HT-29 (cell line): ENCODE results near the gene FAM53B. TPM values are rescaled to one million over a fixed set of nuclear protein-coding genes. Genes with fewer than 3 reads are reported as not detected.

Experiments
- DNase-seq: peaks from one replicate; pipeline ENCODE4 v3.0.0-alpha.2; 2015; ENCODE audit warnings: low spot score
- total RNA-seq: library from RNA; depleted of rRNA; stranded (reverse); fragments of >200 nt; shearing (Covaris generic); gene quantifications from 2 replicates; pipeline ENCODE4 v1.2.3, GENCODE V29; 2014

The FAM53B gene
- total RNA-seq, 1 experiment from 2014 or later = 17.8 TPM

- DNase-seq = no peak
Measured at GRCh38 chr10:124697837-124698544, 46.2 kb downstream of the FAM53B start.

DNA sequence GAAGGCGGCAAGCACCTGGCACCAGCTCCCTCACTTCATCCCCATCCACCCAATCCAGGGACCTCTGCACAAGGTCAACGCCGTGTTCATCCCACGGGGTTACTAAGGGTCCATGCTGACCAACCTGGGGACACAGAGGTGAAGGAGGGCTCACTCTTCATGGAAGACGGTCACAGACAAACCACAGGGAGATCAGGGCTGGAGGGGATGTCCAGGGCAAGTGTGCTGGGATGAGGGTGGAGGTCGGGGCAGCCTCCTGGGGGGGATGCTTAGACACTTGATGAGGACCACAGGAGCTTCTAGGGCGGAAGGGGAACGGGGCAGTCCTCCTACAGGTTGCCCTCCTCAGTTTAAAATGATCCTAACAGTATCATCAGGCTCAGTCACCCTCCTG, 46.7 kb downstream of the FAM53B start:
- DNase-seq = no peak

GRCh38 chr10:124696446-124697392, 47.5 kb downstream of the FAM53B start:
- DNase-seq = no peak

- DNase-seq = no peak
Measured at GRCh38 chr10:124695259-124695658, 48.9 kb downstream of the FAM53B start.

DNA sequence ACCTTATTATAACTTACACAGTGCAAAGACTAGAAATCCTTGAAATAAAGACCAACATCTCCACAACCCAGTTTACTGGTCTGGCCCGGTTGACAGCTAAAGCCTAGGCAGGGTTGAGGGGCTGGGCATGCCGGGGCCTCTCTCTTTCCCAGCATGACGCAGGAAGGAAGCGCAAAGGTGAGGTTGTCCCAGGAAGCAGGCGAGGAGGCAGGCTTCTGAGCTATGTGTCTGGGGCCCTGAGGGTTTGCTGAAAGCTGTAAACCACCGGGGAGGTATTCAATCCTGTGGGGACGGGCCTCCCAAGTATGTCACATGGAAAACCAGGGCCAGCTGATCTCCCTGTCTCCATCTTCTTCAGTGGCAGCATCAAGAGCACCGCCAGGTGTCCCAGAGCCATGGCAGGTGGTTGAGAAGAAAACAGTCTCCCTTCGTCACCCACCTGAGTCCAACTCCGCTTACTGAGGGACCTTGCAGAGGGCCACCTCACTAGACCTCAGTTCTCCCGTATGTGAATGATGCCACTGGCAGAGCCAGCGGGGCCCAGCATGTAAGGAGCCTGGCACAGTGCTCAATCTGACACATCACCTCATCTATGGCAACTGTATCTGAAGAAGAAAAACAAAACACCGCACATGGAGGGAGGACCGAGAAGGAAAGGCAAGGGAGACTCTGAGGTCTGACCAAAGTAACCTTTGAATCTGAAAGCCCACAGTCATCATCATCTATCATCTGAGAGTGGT, 49.5 kb downstream of the FAM53B start:
- no peak for DNase-seq

DNA sequence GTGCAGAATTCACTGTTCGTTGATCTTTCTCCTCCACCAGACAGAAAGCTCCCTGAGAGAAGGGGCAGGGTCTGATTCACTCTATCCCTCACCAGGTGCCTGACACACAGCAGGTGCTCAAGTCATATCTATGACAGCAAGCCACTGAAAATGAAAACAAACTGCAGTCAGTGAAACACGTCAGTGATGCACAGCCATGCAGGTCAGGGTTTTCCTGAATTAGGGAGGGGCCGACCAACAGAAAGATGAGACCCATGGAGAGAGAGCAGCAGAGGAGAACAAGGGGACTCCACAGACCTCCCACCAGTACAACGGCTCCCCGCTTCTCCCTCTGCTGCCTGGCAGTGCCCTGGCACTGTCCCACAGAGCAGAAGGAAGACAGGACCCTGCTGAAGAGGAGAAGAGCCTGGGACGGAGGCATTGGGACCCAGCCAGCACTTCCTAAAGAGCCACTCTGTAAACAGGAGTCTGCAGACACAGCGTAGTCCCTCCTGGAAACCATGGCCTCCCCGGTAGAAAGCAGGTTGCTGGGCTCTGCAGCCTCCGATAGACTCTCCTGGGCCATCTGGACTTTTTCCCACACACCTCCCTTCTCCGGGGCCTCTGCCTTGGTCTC, 50.3 kb downstream of the FAM53B start:
- no peak for DNase-seq

GRCh38 chr10:124693396-124693795, 50.8 kb downstream of the FAM53B start:
- no peak for DNase-seq

DNA sequence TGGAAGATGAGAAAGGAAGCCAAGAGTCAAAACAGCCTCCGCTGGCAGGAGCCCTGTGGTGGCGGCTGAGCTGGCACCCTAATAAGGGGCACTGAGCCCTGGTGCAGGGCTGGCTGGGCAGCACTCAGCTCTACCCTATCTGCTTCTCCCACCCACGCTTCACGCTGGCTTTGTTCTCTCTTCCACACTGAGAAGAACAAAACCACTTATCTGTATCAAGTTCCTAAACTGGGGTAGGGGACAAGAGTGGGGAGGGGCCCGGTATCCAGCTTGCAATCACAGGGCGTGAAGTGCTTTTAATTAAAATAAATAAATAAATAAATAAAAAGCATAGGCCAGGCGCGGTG, 52.1 kb downstream of the FAM53B start:
- no peak for DNase-seq

- no peak for DNase-seq
Measured at GRCh38 chr10:124691421-124692099, 52.6 kb downstream of the FAM53B start.

GRCh38 chr10:124691002-124691401, 53.2 kb downstream of the FAM53B start:
- no peak for DNase-seq

DNA sequence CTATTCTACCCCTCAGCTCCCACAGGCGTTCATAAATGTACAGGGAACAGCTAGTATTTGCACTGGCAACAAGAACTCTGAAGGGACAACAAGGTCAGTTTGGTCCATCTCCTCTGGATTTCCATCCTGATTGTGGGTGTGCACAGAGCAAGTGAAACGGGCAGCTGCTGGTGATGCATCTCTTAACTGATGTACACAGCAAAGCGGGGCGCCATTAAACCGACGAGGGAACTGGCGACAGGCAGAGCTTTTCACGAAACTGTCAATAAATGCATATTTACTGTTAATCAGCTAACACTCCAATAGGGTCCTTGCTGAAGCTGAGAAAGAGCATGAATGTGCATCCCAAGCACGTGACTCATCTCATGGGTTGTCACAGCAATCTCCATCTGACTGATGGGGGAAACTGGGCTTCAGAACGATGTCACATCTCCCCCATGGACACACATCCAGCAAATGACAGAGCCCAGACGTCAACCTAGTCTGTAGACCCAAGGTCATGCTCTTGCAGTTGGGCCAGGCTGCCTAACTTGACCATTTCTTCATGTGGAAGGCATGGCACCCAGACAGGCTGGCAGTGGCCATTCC, 54.2 kb downstream of the FAM53B start:
- DNase-seq = no peak

DNA sequence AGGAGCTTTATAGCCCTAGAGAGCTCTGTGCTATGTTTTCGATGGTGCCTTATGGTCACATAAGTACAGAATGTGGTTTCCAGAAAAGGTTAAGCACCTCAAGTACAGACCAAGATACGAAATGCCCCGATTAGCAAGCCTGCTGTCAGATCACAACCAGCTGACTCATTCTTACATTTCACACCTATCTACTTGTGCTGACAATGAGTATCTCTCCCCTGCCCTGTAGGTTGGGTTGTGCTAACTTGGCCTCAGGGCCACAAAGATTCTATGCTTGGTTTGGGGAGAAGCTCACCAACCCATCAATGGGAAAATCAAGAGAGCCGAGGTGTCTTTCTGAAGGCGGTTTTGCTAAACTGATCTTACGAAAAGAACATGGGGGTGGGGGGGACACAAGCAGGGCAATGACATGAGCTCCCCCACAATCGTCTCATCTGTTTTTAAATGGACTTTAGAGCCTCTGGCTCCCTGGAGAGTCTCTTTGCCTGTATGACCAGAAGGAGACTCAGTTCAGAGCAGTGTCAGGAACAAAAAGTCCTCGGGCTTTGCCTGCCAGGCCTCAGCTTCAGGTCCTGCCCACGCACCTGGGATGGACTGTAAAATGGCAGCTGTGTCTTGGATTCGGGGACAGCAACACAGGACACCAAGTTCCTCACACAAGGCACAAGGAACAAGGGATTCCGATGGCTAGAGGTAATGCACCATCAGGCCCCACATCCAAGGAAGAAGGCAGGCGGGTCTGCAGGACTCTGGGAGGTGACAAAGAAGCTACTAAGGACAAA, 55.1 kb downstream of the FAM53B start:
- no peak for DNase-seq

DNA sequence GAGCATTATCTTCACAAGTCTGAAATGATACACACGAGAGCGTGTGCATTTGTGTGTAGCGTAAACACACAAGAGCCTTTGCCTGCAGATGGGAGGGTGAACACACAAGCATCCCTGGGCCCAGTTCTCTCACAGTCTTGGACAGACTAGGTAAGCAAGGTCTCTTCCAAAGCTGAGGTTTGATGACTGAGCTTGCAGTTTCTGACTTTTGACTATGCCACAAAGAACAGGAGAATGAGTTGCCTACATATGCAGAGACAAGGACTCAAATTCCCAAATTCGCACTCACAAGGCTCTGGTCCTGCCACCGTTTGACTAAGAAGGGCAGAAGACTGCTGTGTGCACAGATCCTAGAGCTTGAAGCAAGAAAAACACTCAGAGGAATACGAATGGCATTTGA, 55.8 kb downstream of the FAM53B start:
- no peak for DNase-seq

GRCh38 chr10:124686707-124687376, 57.3 kb downstream of the FAM53B start:
- DNase-seq = no peak

GRCh38 chr10:124685261-124685660, 58.9 kb downstream of the FAM53B start:
- no peak for DNase-seq

DNA sequence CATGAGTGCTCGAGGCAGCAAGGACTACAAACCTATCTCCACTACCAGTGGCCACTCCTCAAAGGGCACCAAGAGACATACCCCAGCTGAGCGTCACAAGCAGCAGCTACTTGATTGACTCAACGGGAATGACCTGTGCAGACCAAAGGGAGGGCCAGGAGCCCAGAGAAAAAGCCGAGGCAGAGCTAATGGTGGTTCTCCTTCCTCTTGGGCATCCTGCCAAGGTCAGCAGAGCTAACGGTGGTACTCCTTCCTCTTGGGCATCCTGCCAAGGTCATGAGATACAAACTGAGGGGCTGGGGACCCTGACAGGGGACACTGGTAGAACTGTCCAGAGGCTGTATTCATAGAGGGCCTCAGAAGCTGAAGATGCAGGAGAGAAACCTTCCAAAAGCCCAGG, 60.4 kb downstream of the FAM53B start:
- no peak for DNase-seq

- DNase-seq = no peak
Measured at GRCh38 chr10:124681626-124682552, 62.3 kb downstream of the FAM53B start.

- DNase-seq = no peak
Measured at GRCh38 chr10:124681091-124681490, 63.1 kb downstream of the FAM53B start.
